ENCODE data around the gene SLC35G6.
A peak's percentile ranks its signal among the peaks of the same experiment; 100 is the strongest.

The SLC35G6 gene

GRCh38 chr17:7511108-7511507, 29.9 kb downstream of the SLC35G6 start:
- H3K27ac ChIP-seq (ENCODE audit: low read length): no peak overlapping the region
- H3K9me3 ChIP-seq (ENCODE audit: control insufficient read depth in 1 of 2, low read length in 2 of 2): no peaks in the 10 kb centered on the region
- H3K4me1 ChIP-seq (ENCODE audit: control insufficient read depth in 1 of 2, insufficient read depth in 2 of 2, low read length in 2 of 2): no peaks in the 10 kb centered on the region
- no peaks in the 10 kb centered on the region for H3K27me3 ChIP-seq (ENCODE audit: low read depth, low read length)
- peaks cover 53 to 77% of the 10 kb centered on the region in 2 donors for H3K36me3 ChIP-seq (ENCODE audit: control insufficient read depth in 1 of 2, insufficient read depth in 2 of 2, low read length in 2 of 2)
- H3K4me3 ChIP-seq (ENCODE audit: low read depth in 1 of 2, low read length in 2 of 2): no peak overlapping the region

- Histone ChIP-seq H3K27me3 (ENCODE audit: low read depth, low read length) (no peaks in the 10 kb centered on the region), H3K36me3 (ENCODE audit: control insufficient read depth in 1 of 2, insufficient read depth in 2 of 2, low read length in 2 of 2) (peaks cover 53 to 69% of the 10 kb centered on the region in 2 donors), H3K27ac (ENCODE audit: low read length) (no peak overlapping the region)
These were observed 30.9 kb downstream of the SLC35G6 start for GRCh38 chr17:7512105-7512504.

GRCh38 chr17:7512824-7513540, 31.7 kb downstream of the SLC35G6 start:
- H3K4me3 ChIP-seq (ENCODE audit: low read depth in 1 of 2, low read length in 2 of 2): no peak overlapping the region
- no peaks in the 10 kb centered on the region for H3K4me1 ChIP-seq (ENCODE audit: control insufficient read depth in 1 of 2, insufficient read depth in 2 of 2, low read length in 2 of 2)
- peaks cover 50 to 63% of the 10 kb centered on the region in 2 donors for H3K36me3 ChIP-seq (ENCODE audit: control insufficient read depth in 1 of 2, insufficient read depth in 2 of 2, low read length in 2 of 2)
- H3K27ac ChIP-seq (ENCODE audit: low read length): no peak overlapping the region
- no peaks in the 10 kb centered on the region for H3K27me3 ChIP-seq (ENCODE audit: low read depth, low read length)
- no peaks in the 10 kb centered on the region for H3K9me3 ChIP-seq (ENCODE audit: control insufficient read depth in 1 of 2, low read length in 2 of 2)

More at GRCh38 chr17:7512105-7512504, 30.9 kb downstream of the SLC35G6 start:
- H3K4me3 ChIP-seq (ENCODE audit: low read depth in 1 of 2, low read length in 2 of 2): no peak overlapping the region
- H3K4me1 ChIP-seq (ENCODE audit: control insufficient read depth in 1 of 2, insufficient read depth in 2 of 2, low read length in 2 of 2): no peaks in the 10 kb centered on the region
- H3K9me3 ChIP-seq (ENCODE audit: control insufficient read depth in 1 of 2, low read length in 2 of 2): no peaks in the 10 kb centered on the region

DNA sequence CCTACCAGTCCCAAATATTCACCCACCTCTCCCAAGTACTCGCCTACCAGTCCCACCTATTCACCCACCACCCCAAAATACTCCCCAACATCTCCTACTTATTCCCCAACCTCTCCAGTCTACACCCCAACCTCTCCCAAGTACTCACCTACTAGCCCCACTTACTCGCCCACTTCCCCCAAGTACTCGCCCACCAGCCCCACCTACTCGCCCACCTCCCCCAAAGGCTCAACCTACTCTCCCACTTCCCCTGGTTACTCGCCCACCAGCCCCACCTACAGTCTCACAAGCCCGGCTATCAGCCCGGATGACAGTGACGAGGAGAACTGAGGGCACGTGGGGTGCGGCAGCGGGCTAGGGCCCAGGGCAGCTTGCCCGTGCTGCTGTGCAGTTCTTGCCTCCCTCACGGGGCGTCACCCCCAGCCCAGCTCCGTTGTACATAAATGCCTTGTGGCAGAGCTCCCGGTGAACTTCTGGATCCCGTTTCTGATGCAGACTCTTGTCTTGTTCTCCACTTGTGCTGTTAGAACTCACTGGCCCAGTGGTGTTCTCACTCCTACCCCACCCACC, 32.7 kb downstream of the SLC35G6 start:
- Histone ChIP-seq H3K4me3 (ENCODE audit: low read depth in 1 of 2, low read length in 2 of 2) (no peak overlapping the region), H3K27me3 (ENCODE audit: low read depth, low read length) (no peaks in the 10 kb centered on the region), H3K27ac (ENCODE audit: low read length) (no peak overlapping the region), H3K36me3 (ENCODE audit: control insufficient read depth in 1 of 2, insufficient read depth in 2 of 2, low read length in 2 of 2) (peaks cover 41 to 53% of the 10 kb centered on the region in 2 donors), H3K9me3 (ENCODE audit: control insufficient read depth in 1 of 2, low read length in 2 of 2) (no peaks in the 10 kb centered on the region), H3K4me1 (ENCODE audit: control insufficient read depth in 1 of 2, insufficient read depth in 2 of 2, low read length in 2 of 2) (no peaks in the 10 kb centered on the region)

DNA sequence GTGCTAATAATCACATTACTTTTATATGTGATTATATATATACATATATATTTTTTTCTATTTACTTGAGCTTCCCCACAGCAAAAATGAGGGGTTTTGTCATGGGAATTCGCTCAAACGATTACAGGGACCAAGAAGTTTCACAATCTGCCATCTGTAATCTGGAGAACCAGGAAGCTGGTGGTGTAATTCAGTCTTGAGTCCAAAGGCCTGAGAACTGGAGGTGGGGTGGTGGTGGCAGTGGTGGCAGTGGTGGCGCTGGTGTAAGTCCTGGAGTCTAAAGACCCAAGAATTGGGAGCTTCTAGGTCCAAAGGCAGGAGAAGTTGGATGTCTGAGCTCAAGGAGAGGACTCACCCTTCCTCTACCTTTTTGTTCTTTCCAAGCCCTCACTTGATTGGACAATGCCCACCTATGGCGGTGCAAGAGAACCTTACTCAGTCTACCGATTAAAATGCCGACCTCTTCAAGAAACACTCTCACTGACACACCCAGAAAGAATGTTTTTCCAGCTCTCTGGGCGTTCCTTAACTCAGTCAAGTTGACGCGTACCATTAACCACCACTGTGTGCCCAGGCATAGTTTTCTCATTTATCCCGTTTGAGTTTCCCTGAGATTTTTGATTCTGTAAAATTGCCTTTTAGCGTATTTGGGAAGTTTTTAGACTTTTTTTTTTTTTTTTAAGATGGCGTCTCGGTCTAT, 34.8 kb downstream of the SLC35G6 start:
- no peaks in the 10 kb centered on the region for H3K4me1 ChIP-seq (ENCODE audit: control insufficient read depth in 1 of 2, insufficient read depth in 2 of 2, low read length in 2 of 2)
- H3K36me3 ChIP-seq (ENCODE audit: control insufficient read depth in 1 of 2, insufficient read depth in 2 of 2, low read length in 2 of 2): peaks cover 27 to 32% of the 10 kb centered on the region in 2 donors
- H3K4me3 ChIP-seq (ENCODE audit: low read depth in 1 of 2, low read length in 2 of 2): no peak overlapping the region
- no peaks in the 10 kb centered on the region for H3K9me3 ChIP-seq (ENCODE audit: control insufficient read depth in 1 of 2, low read length in 2 of 2)
- peak overlapping the region; percentile 45 for H3K27ac ChIP-seq (ENCODE audit: low read length)
- H3K27me3 ChIP-seq (ENCODE audit: low read depth, low read length): no peaks in the 10 kb centered on the region

- Histone ChIP-seq H3K4me1 (ENCODE audit: control insufficient read depth in 1 of 2, insufficient read depth in 2 of 2, low read length in 2 of 2) (no peaks in the 10 kb centered on the region), H3K27me3 (ENCODE audit: low read depth, low read length) (no peaks in the 10 kb centered on the region), H3K27ac (ENCODE audit: low read length) (no peak overlapping the region), H3K4me3 (ENCODE audit: low read depth in 1 of 2, low read length in 2 of 2) (no peak overlapping the region), H3K36me3 (ENCODE audit: control insufficient read depth in 1 of 2, insufficient read depth in 2 of 2, low read length in 2 of 2) (no peaks in the 10 kb centered on the region), H3K9me3 (ENCODE audit: control insufficient read depth in 1 of 2, low read length in 2 of 2) (no peaks in the 10 kb centered on the region)
These were observed 41.8 kb downstream of the SLC35G6 start for GRCh38 chr17:7523033-7523432.

DNA sequence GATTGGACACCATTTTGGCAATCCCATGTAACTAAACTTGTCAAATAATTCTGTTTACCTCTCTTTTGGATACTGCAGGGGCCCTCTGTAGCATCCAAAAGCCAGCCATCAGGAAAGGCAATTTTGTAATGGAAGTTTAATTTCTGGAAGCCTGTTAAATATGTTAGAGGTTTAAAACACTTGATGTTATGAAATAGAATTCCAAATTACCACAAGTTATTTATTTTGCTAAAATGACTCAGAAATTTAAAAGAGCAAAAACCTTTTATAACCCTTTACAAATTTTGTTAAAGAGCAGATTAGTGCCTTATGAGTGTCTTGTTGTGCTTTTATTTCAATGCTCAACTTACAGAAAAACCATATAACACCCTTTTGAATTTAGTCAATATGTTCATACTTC, 47.6 kb downstream of the SLC35G6 start:
- H3K27me3 ChIP-seq (ENCODE audit: low read depth, low read length): no peaks in the 10 kb centered on the region
- H3K4me3 ChIP-seq (ENCODE audit: low read depth in 1 of 2, low read length in 2 of 2): no peak overlapping the region
- peaks cover 0 to 6% of the 10 kb centered on the region in 2 donors for H3K9me3 ChIP-seq (ENCODE audit: control insufficient read depth in 1 of 2, low read length in 2 of 2)
- H3K4me1 ChIP-seq (ENCODE audit: control insufficient read depth in 1 of 2, insufficient read depth in 2 of 2, low read length in 2 of 2): no peaks in the 10 kb centered on the region
- H3K27ac ChIP-seq (ENCODE audit: low read length): no peak overlapping the region
- H3K36me3 ChIP-seq (ENCODE audit: control insufficient read depth in 1 of 2, insufficient read depth in 2 of 2, low read length in 2 of 2): no peaks in the 10 kb centered on the region

- no peak overlapping the region for H3K27ac ChIP-seq (ENCODE audit: low read length)
- peaks cover 0 to 6% of the 10 kb centered on the region in 2 donors for H3K9me3 ChIP-seq (ENCODE audit: control insufficient read depth in 1 of 2, low read length in 2 of 2)
- no peaks in the 10 kb centered on the region for H3K4me1 ChIP-seq (ENCODE audit: control insufficient read depth in 1 of 2, insufficient read depth in 2 of 2, low read length in 2 of 2)
- H3K27me3 ChIP-seq (ENCODE audit: low read depth, low read length): no peaks in the 10 kb centered on the region
- no peaks in the 10 kb centered on the region for H3K36me3 ChIP-seq (ENCODE audit: control insufficient read depth in 1 of 2, insufficient read depth in 2 of 2, low read length in 2 of 2)
- H3K4me3 ChIP-seq (ENCODE audit: low read depth in 1 of 2, low read length in 2 of 2): no peak overlapping the region
These were observed 49.0 kb downstream of the SLC35G6 start for GRCh38 chr17:7530023-7530900.
